OCI-LY3 (cell line): ENCODE data around the gene MMP23B.

Experiments
- EZH2phosphoT487 ChIP-seq: fragments of 200-600 bp; shearing (Covaris generic); IDR thresholded peaks from 2 replicates; pipeline ENCODE4 v1.6.1; 2018; ENCODE audit warnings: antibody characterized with exemption, mixed run types, low read depth
- TF ChIP-seq, protein P1 (sequence below): fragments of 200-600, 300-600 bp; sonication (generic); IDR thresholded peaks from 2 replicates; pipeline ENCODE4 v1.5.1; 2014; ENCODE audit warnings: antibody characterized with exemption, low read length, low read depth

GRCh38 chr1:1625404-1625775 lies 6.6 kb upstream of the MMP23B start:
- TF ChIP-seq, protein P1, sequence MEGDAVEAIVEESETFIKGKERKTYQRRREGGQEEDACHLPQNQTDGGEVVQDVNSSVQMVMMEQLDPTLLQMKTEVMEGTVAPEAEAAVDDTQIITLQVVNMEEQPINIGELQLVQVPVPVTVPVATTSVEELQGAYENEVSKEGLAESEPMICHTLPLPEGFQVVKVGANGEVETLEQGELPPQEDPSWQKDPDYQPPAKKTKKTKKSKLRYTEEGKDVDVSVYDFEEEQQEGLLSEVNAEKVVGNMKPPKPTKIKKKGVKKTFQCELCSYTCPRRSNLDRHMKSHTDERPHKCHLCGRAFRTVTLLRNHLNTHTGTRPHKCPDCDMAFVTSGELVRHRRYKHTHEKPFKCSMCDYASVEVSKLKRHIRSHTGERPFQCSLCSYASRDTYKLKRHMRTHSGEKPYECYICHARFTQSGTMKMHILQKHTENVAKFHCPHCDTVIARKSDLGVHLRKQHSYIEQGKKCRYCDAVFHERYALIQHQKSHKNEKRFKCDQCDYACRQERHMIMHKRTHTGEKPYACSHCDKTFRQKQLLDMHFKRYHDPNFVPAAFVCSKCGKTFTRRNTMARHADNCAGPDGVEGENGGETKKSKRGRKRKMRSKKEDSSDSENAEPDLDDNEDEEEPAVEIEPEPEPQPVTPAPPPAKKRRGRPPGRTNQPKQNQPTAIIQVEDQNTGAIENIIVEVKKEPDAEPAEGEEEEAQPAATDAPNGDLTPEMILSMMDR = no peak
- no peak for TF ChIP-seq EZH2phosphoT487
